GM21529 (cell line): ENCODE measurements around the gene TTC38.

Experiments
- ATAC-seq: cut with Tn5 transposase; IDR thresholded peaks from one replicate; pipeline ENCODE4 v1.9.1; 2021; ENCODE audit not compliant: unreplicated experiment

Gene TTC38

DNA sequence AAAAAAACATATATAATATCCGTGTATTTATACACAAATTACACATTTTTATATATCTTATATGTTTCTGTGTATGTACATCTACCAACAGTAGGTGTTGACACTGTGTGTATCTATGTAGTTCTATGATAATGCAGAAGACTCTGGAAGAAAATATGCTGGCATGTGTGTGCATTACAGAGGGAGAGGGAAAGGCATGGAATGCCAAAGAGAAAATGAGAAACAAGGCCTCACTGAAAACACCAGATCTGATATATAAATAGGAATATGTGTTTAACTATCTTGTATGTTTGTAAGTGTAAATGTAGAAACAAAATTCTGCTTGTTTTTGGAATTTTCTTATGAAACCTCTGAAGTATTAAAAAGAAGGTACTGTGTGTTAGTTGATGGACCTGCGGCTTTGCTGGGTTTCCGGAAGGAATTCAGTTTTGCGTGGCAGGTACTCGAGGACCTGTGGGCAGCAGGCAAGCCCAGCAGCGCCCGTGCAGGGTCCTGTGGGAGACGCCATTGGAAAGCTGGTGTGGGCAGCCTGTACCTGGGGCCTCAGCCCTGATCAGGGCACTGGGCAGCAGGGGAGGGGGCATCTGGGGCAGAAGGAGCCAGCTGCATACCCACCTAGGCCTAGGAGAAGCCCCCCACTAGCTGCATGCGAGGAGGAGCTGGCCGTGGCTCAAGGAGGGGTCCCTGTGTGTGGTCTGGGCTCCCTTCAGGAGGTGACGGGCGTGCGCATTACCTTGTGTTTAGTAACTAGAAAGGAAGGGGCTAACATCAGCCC lies 60.1 kb downstream of the TTC38 start:
- no peak for ATAC-seq

GRCh38 chr22:46328797-46329196 lies 61.0 kb downstream of the TTC38 start:
- no peak for ATAC-seq

DNA sequence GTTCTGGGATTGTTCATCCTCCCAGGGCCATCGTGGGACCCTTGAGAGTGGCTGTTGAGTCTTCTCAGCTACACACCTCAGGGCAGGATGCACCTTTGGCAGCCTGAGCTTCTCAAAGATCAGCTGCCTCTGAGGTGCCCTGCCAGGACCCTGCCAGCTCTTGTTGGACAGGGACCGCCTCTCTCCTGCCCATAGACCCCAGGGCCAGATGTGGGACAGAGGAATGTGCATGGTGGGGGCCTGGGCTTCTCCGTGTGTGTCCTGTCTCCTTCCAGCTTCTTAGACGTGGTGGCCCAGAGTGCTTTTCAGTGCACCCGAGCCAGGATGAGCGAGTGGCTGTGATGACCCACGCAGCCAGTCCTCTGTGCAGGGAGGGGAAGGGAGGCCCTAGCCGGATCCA lies 61.8 kb downstream of the TTC38 start:
- ATAC-seq: no peak

- no peak for ATAC-seq
Observed at GRCh38 chr22:46330426-46330825, 62.6 kb downstream of the TTC38 start.

DNA sequence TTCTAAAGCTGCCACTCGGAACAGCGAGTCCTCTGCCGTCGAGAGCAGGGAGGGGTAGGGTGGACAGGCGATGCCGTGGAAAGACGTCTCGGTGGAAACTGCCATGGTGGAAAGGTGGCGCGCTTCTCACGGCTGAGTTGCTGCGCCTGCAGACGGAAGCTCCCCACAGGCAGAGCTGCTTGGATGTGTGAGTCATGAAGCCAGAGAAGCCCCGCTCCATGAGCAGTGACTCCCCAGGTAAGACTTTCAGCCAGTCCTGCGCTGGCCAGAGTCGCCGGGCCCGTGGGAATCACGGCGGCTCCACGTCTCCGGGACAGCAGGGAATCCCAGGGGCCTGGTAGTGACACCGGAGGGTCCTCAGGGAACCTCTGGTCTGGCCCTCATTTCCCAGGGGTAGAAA lies 63.7 kb downstream of the TTC38 start:
- ATAC-seq: no peak

DNA sequence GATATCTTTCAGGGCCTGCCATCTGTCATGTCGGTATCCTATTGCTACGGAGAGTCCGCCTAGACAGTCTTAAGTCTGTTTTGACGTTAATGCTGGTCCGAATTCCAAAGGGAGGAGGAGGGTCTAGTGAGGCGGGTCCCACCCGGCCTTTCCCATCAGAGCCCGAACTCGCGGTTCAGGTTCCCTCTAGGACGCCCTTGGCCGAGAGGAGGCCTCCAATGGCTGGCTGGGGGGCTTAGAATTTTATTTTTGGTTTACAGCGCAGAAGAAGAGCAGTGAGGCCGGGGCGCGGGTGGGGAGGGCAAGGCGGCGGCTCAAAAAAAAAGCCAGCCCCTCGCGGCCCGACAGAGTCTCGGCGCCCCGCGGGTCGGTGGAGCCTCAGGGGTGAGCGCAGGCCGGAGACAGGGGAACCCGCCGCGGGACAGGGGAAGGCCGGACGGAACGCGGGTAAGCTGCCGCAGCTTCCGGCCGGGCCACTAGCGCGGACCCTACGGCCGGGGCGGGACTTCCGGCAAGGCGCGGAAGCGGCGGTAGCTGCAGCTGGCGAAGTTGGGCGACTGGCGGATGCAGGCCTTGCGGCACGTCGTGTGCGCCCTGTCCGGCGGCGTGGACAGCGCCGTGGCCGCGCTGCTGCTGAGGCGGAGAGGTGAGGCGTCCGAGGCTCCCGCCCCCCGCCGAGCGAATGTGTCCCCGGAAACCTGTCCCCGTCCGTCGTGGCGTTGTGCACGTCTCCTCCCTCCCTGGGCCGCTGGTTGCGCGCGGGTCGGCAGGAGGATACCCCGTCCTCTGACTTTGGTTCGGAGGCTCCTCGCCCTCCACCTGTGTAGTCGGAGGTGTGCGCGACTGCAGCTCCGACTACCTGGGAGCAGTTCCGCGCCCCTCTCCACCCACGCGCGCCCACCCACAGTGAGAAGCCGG lies 67.7 kb downstream of the TTC38 start, which contains the start of gene TRMU:
TSS of gene TRMU (plus strand) at position 514 of the 918 bp plus-strand sequence. CDS start at position 565, 51 bp downstream.
- peak; percentile 91 for ATAC-seq

DNA sequence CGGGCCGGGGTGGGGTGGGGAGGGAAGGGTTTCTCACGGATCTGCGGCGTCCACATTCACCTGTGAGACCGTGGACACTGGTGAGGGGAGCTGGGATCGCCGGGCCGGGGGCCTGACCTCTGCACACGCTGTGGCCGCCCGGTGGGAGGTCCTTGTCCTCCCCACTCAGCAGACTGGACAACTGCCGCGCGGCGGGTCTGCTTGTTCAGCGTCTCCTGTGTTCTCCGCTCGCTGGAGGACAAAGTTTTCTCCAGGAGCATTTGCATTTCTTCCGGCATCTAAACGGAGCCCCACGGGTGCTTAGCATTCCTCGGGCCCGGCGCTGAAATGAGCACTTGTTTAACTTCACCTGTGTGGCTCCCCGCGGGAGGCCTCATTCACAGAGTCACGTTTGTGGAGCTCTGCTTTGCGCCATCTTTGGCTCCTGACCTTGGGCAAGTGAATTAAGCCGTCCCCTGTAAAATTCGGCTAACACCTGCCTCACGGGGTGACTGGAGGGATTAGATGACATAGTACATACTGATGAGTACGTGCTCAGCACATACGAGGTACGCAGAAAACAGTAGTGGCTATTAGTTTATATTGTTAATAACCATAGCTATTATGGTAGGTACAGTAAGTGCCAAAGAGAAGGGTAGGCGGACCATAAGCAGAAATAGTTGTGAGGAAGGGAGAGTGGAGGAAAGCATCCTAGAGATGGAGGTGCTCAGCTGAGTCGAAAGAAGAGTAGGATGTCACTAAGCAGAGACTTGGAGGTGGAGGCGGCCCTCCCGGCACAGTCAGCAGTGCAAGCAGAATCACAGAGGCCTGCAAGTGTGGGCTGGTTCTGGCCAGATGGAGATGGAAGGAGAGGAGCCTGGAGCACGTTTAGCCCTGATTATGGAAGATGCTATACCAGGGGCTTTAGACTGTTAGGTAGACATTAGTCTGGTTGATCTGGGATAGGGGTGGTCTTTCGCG lies 68.6 kb downstream of the TTC38 start:
- no peak for ATAC-seq

- ATAC-seq: no peak
Observed at GRCh38 chr22:46337870-46338269, 70.1 kb downstream of the TTC38 start.

DNA sequence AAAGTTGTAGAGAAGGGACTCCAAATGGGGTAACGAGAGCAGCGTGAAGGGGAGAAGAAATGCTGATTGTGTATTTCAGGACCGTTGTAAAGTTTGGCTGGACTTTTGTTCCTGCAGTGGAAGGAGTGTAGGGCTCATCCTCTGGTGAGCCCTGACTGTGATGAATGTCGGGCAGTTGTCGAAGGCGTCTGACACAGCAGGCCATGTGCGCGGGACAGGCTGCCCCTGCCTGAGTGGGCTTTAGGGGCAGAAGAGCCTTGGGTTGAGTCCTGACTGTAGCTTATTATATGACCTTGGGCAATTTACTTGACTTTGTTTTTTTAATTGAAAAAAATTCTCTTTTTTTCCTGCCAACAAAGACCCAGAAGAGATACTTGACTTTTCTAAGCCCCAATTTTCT lies 70.8 kb downstream of the TTC38 start:
- ATAC-seq: no peak

DNA sequence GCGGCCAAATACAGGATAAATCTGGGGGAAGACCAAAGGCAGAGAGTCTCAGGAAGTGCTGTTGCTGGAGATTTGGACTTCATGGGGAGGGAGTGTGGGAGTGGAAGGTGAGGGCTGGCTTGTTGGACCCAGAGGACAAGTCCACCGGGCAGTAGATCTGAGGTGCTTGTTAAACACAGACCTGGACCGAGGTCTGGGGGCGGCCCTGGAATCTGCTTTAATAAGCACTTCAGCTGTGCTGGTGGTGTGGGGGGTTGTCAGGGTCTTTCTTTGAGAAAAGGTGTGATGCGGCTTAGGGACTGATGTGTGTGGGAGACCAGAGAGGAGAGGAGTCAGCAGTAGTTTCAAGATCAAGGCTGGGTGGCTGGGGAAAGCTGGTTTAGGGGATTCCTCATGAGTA lies 72.1 kb downstream of the TTC38 start:
- no peak for ATAC-seq

DNA sequence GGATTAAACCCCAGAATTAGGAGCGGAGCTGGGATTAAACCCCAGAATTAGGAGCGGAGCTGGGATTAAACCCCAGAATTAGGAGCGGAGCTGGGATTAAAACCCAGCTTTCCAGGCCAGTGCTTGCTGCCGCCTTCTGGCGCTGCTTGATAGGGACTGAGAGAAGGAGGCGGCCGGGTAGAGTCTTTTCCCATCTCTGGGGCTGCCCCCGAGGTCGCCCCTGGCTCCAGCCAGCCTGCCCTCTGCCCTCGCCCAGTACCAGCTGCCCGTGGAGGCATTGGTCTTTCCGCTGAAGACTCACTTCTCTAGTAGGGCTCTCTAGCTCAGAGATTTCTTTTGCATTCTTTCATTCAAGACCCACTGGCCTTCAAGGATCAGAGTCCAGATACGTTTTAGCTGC lies 72.9 kb downstream of the TTC38 start:
- ATAC-seq: no peak
